ENCODE results near the gene GRB10.

The GRB10 gene

GRCh38 chr7:50696810-50697582, 85.7 kb downstream of the GRB10 start:
- Histone ChIP-seq H3K9me3 (replicated peaks in 1 of 2; ENCODE audit: control insufficient read depth in 2 of 2, insufficient read depth in 1 of 2, low read depth in 1 of 2, low read length in 2 of 2) (peaks cover 0 to 1% of the 10 kb centered on the region in 2 donors), H3K36me3 (replicated peaks in 1 of 2; ENCODE audit: control insufficient read depth in 2 of 2, insufficient read depth in 2 of 2, low read length in 2 of 2) (peaks cover 0 to 70% of the 10 kb centered on the region in 2 donors), H3K4me3 (ENCODE audit: low read length in 2 of 2) (no peak overlapping the region), H4K91ac (ENCODE audit: low read depth, low read length, poor library complexity) (no peak overlapping the region), H2AFZ (ENCODE audit: low read length) (no peak overlapping the region), H4K8ac (ENCODE audit: low read depth, low read length) (no peak overlapping the region), H2BK120ac (ENCODE audit: low read depth, low read length) (no peak overlapping the region), H3K4ac (ENCODE audit: low read length) (no peak overlapping the region), H3K23ac (ENCODE audit: low read depth, low read length, poor library complexity) (no peak overlapping the region), H3K27ac (replicated peaks; ENCODE audit: low read length) (no peak overlapping the region), H3K9ac (ENCODE audit: low read depth, low read length, poor library complexity) (no peak overlapping the region), H2BK5ac (ENCODE audit: low read length) (no peak overlapping the region), H2AK5ac (ENCODE audit: low read depth, low read length) (no peak overlapping the region), H3K79me1 (ENCODE audit: low read depth, low read length) (no peaks in the 10 kb centered on the region), H3K18ac (ENCODE audit: low read length) (no peak overlapping the region), H3K4me2 (ENCODE audit: insufficient read depth, low read length, poor library complexity, severe bottlenecking) (no peak overlapping the region), H3K27me3 (ENCODE audit: control insufficient read depth in 3 of 3, insufficient read depth in 3 of 3, low read depth in 1 of 3, low read length in 3 of 3) (no peaks in the 10 kb centered on the region), H3K4me1 (ENCODE audit: control insufficient read depth in 2 of 2, insufficient read depth in 1 of 2, low read depth in 1 of 2, low read length in 2 of 2) (peaks cover 4 to 8% of the 10 kb centered on the region in 2 donors), H2BK12ac (ENCODE audit: low read length) (no peak overlapping the region), H3K14ac (ENCODE audit: low read length) (no peak overlapping the region), H2BK15ac (ENCODE audit: low read length) (no peak overlapping the region)
- no CpG with 5 or more reads among the region's 3 CpGs for WGBS, 2 donors (ENCODE audit: extremely low coverage in 2 of 2, insufficient read length in 2 of 2, insufficient replicate concordance in 1 of 2)
- DNase-seq (ENCODE audit: low spot score), result no peak

- Histone ChIP-seq H3K9me3 (replicated peaks in 1 of 2; ENCODE audit: control insufficient read depth in 2 of 2, insufficient read depth in 1 of 2, low read depth in 1 of 2, low read length in 2 of 2) (peaks cover 0 to 1% of the 10 kb centered on the region in 2 donors), H3K79me1 (ENCODE audit: low read depth, low read length) (no peaks in the 10 kb centered on the region), H2BK5ac (ENCODE audit: low read length) (no peak overlapping the region), H3K4me3 (ENCODE audit: low read length in 2 of 2) (no peak overlapping the region), H3K36me3 (replicated peaks in 1 of 2; ENCODE audit: control insufficient read depth in 2 of 2, insufficient read depth in 2 of 2, low read length in 2 of 2) (peaks cover 0 to 50% of the 10 kb centered on the region in 2 donors), H4K91ac (ENCODE audit: low read depth, low read length, poor library complexity) (no peak overlapping the region), H3K27ac (replicated peaks; ENCODE audit: low read length) (no peak overlapping the region), H3K4ac (ENCODE audit: low read length) (no peak overlapping the region), H3K9ac (ENCODE audit: low read depth, low read length, poor library complexity) (no peak overlapping the region), H2BK15ac (ENCODE audit: low read length) (no peak overlapping the region), H3K18ac (ENCODE audit: low read length) (no peak overlapping the region), H2BK120ac (ENCODE audit: low read depth, low read length) (no peak overlapping the region), H3K4me1 (ENCODE audit: control insufficient read depth in 2 of 2, insufficient read depth in 1 of 2, low read depth in 1 of 2, low read length in 2 of 2) (peaks cover 8 to 13% of the 10 kb centered on the region in 2 donors), H2BK12ac (ENCODE audit: low read length) (no peak overlapping the region), H3K23ac (ENCODE audit: low read depth, low read length, poor library complexity) (no peak overlapping the region), H3K14ac (ENCODE audit: low read length) (no peak overlapping the region), H2AK5ac (ENCODE audit: low read depth, low read length) (no peak overlapping the region), H3K27me3 (ENCODE audit: control insufficient read depth in 3 of 3, insufficient read depth in 3 of 3, low read depth in 1 of 3, low read length in 3 of 3) (no peaks in the 10 kb centered on the region), H4K8ac (ENCODE audit: low read depth, low read length) (no peak overlapping the region), H2AFZ (ENCODE audit: low read length) (no peak overlapping the region), H3K4me2 (ENCODE audit: insufficient read depth, low read length, poor library complexity, severe bottlenecking) (no peak overlapping the region)
- WGBS, 2 donors (ENCODE audit: extremely low coverage in 2 of 2, insufficient read length in 2 of 2, insufficient replicate concordance in 1 of 2), result no CpG with 5 or more reads among the region's 2 CpGs
- DNase-seq (ENCODE audit: low spot score), result no peak
These were observed 87.7 kb downstream of the GRB10 start for GRCh38 chr7:50695026-50695425.

- Histone ChIP-seq H3K27me3 (ENCODE audit: control insufficient read depth in 3 of 3, insufficient read depth in 3 of 3, low read depth in 1 of 3, low read length in 3 of 3) (no peaks in the 10 kb centered on the region), H3K9me3 (replicated peaks in 1 of 2; ENCODE audit: control insufficient read depth in 2 of 2, insufficient read depth in 1 of 2, low read depth in 1 of 2, low read length in 2 of 2) (peaks cover 1 to 3% of the 10 kb centered on the region in 2 donors), H2BK120ac (ENCODE audit: low read depth, low read length) (no peak overlapping the region), H3K27ac (replicated peaks; ENCODE audit: low read length) (peak overlapping the region; percentile 1), H3K4me2 (ENCODE audit: insufficient read depth, low read length, poor library complexity, severe bottlenecking) (no peak overlapping the region), H2AK5ac (ENCODE audit: low read depth, low read length) (no peak overlapping the region), H3K4me3 (ENCODE audit: low read length in 2 of 2) (no peak overlapping the region), H3K79me1 (ENCODE audit: low read depth, low read length) (no peaks in the 10 kb centered on the region), H2BK12ac (ENCODE audit: low read length) (no peak overlapping the region), H3K36me3 (replicated peaks in 1 of 2; ENCODE audit: control insufficient read depth in 2 of 2, insufficient read depth in 2 of 2, low read length in 2 of 2) (peaks cover 3 to 59% of the 10 kb centered on the region in 2 donors), H2BK15ac (ENCODE audit: low read length) (no peak overlapping the region), H3K4ac (ENCODE audit: low read length) (no peak overlapping the region), H4K91ac (ENCODE audit: low read depth, low read length, poor library complexity) (no peak overlapping the region), H3K18ac (ENCODE audit: low read length) (no peak overlapping the region), H4K8ac (ENCODE audit: low read depth, low read length) (no peak overlapping the region), H3K23ac (ENCODE audit: low read depth, low read length, poor library complexity) (no peak overlapping the region), H2AFZ (ENCODE audit: low read length) (no peak overlapping the region), H3K4me1 (ENCODE audit: control insufficient read depth in 2 of 2, insufficient read depth in 1 of 2, low read depth in 1 of 2, low read length in 2 of 2) (peaks cover 8 to 21% of the 10 kb centered on the region in 2 donors), H2BK5ac (ENCODE audit: low read length) (no peak overlapping the region), H3K14ac (ENCODE audit: low read length) (no peak overlapping the region), H3K9ac (ENCODE audit: low read depth, low read length, poor library complexity) (no peak overlapping the region)
- WGBS, 2 donors (ENCODE audit: extremely low coverage in 2 of 2, insufficient read length in 2 of 2, insufficient replicate concordance in 1 of 2), result no CpG with 5 or more reads among the region's 8 CpGs
- no peak for DNase-seq (ENCODE audit: low spot score)
These were observed 89.1 kb downstream of the GRB10 start for GRCh38 chr7:50693455-50694130.

DNA sequence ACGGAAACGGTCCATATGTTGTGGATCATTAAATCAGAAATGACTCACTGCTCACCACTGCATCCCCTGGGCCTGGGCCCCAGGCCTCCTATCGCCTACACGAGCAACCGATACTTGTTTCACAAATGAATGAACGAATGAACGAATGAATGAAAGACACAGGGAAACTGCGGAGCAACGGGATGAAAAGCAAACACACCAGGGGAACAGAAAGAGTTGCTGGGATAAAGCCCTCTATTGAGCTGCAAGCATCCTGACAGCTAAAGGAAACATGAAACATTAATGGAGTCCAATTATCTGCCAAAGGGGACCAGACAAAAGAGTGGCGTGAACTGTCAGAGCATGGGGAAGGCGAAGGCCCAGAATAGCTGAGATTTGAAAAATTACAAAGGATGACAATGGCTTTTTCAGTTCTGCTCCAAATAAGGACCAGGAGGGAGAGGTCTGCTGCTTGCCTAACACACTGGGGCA, 92.1 kb downstream of the GRB10 start:
- Histone ChIP-seq H2BK120ac (ENCODE audit: low read depth, low read length) (no peak overlapping the region), H3K23ac (ENCODE audit: low read depth, low read length, poor library complexity) (no peak overlapping the region), H3K36me3 (replicated peaks in 1 of 2; ENCODE audit: control insufficient read depth in 2 of 2, insufficient read depth in 2 of 2, low read length in 2 of 2) (peaks cover 8 to 58% of the 10 kb centered on the region in 2 donors), H3K4ac (ENCODE audit: low read length) (no peak overlapping the region), H2AK5ac (ENCODE audit: low read depth, low read length) (no peak overlapping the region), H4K8ac (ENCODE audit: low read depth, low read length) (no peak overlapping the region), H2AFZ (ENCODE audit: low read length) (no peak overlapping the region), H2BK12ac (ENCODE audit: low read length) (no peak overlapping the region), H3K4me1 (ENCODE audit: control insufficient read depth in 2 of 2, insufficient read depth in 1 of 2, low read depth in 1 of 2, low read length in 2 of 2) (peaks cover 8 to 28% of the 10 kb centered on the region in 2 donors), H3K79me1 (ENCODE audit: low read depth, low read length) (peaks cover 2% of the 10 kb centered on the region), H2BK15ac (ENCODE audit: low read length) (no peak overlapping the region), H3K9ac (ENCODE audit: low read depth, low read length, poor library complexity) (no peak overlapping the region), H3K4me2 (ENCODE audit: insufficient read depth, low read length, poor library complexity, severe bottlenecking) (no peak overlapping the region), H3K14ac (ENCODE audit: low read length) (no peak overlapping the region), H3K27me3 (ENCODE audit: control insufficient read depth in 3 of 3, insufficient read depth in 3 of 3, low read depth in 1 of 3, low read length in 3 of 3) (no peaks in the 10 kb centered on the region), H3K18ac (ENCODE audit: low read length) (no peak overlapping the region), H3K27ac (replicated peaks; ENCODE audit: low read length) (peak overlapping the region; percentile 91), H3K4me3 (ENCODE audit: low read length in 2 of 2) (no peak overlapping the region), H3K9me3 (replicated peaks in 1 of 2; ENCODE audit: control insufficient read depth in 2 of 2, insufficient read depth in 1 of 2, low read depth in 1 of 2, low read length in 2 of 2) (peaks cover 0 to 3% of the 10 kb centered on the region in 2 donors), H4K91ac (ENCODE audit: low read depth, low read length, poor library complexity) (no peak overlapping the region), H2BK5ac (ENCODE audit: low read length) (no peak overlapping the region)
- DNase-seq (ENCODE audit: low spot score), result peak; percentile 66
- WGBS, 2 donors (ENCODE audit: extremely low coverage in 2 of 2, insufficient read length in 2 of 2, insufficient replicate concordance in 1 of 2), result no CpG with 5 or more reads among the region's 11 CpGs
